Ishikawa (cell line): ENCODE data around the gene DEPDC7.

Experiments
- CEBPB ChIP-seq: IDR thresholded peaks from 2 replicates; pipeline ENCODE4 v1.6.1; 2012
- CREB1 ChIP-seq: IDR thresholded peaks from 2 replicates; pipeline ENCODE4 v1.6.1; 2012; ENCODE audit warnings: low read depth
- EGR1 ChIP-seq: IDR thresholded peaks from 2 replicates; pipeline ENCODE4 v1.6.1; 2012
- EP300 ChIP-seq: IDR thresholded peaks from 2 replicates; pipeline ENCODE4 v1.6.1; 2012; ENCODE audit warnings: borderline replicate concordance
- FOXM1 ChIP-seq: IDR thresholded peaks from 2 replicates; pipeline ENCODE4 v1.6.1; 2012; ENCODE audit warnings: low read depth, borderline replicate concordance
- NFIC ChIP-seq: IDR thresholded peaks from 2 replicates; pipeline ENCODE4 v1.6.1; 2012
- RAD21 ChIP-seq: IDR thresholded peaks from 2 replicates; pipeline ENCODE4 v1.6.1; 2012; ENCODE audit warnings: low read depth
- REST ChIP-seq: IDR thresholded peaks from 2 replicates; pipeline ENCODE4 v1.6.1; 2012; ENCODE audit warnings: low read depth, mild to moderate bottlenecking
- TAF1 ChIP-seq: IDR thresholded peaks from 2 replicates; pipeline ENCODE4 v1.6.1; 2012; ENCODE audit warnings: low read depth, mild to moderate bottlenecking
- TCF12 ChIP-seq: IDR thresholded peaks from 2 replicates; pipeline ENCODE4 v1.6.1; 2012; ENCODE audit warnings: low read depth
- TEAD4 ChIP-seq: IDR thresholded peaks from 2 replicates; pipeline ENCODE4 v1.6.1; 2012
- USF1 ChIP-seq: IDR thresholded peaks from 2 replicates; pipeline ENCODE4 v1.6.1; 2012
- YY1 ChIP-seq: IDR thresholded peaks from 2 replicates; pipeline ENCODE4 v1.6.1; 2012; ENCODE audit warnings: low read depth
- ZBTB7A ChIP-seq: IDR thresholded peaks from 2 replicates; pipeline ENCODE4 v1.6.1; 2012; ENCODE audit warnings: low read depth
- TF ChIP-seq, protein P1 (sequence below): IDR thresholded peaks from 2 replicates; pipeline ENCODE4 v1.6.1; 2012

DEPDC7 gene

GRCh38 chr11:33052231-33052630, 36.6 kb downstream of the DEPDC7 start:
- TF ChIP-seq FOXM1 (no peak), TCF12 (no peak), TAF1 (no peak), EGR1 (no peak), REST (no peak)

GRCh38 chr11:33055375-33055774, 39.7 kb downstream of the DEPDC7 start:
- no peak for TF ChIP-seq USF1
- no peak for TF ChIP-seq TAF1
- no peak for TF ChIP-seq EP300
- no peak for TF ChIP-seq YY1
- no peak for TF ChIP-seq NFIC
- TF ChIP-seq, protein P1, sequence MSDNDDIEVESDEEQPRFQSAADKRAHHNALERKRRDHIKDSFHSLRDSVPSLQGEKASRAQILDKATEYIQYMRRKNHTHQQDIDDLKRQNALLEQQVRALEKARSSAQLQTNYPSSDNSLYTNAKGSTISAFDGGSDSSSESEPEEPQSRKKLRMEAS: no peak

DNA sequence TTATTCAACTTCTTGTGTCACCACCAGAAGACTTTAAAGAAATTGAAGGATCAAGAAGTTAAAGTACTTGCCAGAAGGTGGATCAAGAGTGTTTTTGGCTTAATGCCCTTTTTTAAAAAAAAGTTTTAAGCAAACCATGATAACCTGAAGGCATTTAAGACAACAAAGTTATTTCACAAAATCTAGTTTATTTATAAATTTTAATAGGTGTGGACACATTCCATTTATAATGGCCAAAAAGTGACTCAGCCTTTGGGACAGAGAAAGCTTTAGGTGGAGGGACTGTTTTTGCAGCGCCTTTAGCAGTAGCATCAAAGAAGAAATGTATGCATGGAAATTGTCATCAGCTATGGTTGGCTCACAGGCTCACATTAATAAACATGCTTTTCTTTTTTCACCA, 41.6 kb downstream of the DEPDC7 start:
- TF ChIP-seq CREB1 (no peak), EP300 (no peak), CEBPB (no peak), NFIC (no peak), ZBTB7A (no peak), EGR1 (no peak), TAF1 (no peak), TCF12 (no peak), YY1 (no peak)

DNA sequence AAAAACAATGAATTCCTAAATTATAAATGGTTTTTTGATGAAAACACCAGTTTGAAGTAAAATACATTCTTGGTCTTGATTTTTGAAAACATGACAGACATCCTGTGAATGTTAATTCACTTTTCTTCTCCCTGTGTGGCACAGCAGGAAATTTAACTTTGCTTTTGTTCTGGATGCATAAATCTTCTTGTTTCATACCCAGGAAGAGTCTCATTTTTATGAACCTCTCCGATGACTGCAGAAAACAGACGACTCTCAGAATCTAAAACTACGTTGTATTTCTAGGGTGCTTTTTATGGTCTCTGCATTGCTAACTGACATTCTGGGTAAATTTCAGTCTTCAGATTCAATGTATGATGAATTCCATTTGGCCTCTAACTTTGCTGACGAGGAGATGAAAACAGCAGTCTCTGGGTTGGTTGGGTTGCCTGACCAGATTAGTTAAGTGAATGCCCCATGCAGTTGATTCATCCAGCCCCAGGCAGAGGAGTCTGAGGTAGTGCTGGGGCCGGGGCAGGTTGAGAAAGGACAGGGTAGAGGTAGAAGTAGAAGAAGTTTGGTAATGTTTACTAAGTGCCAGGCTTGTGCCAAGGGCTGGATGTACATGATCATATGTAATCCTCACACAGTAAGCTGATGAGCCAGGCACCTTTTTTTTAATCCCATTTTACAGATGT, 43.8 kb downstream of the DEPDC7 start:
- TF ChIP-seq REST (no peak), NFIC (no peak), CEBPB (no peak), TAF1 (no peak), YY1 (no peak), ZBTB7A (no peak), TCF12 (no peak), FOXM1 (no peak), EGR1 (no peak), TEAD4 (no peak), CREB1 (no peak)

GRCh38 chr11:33060271-33060670, 44.6 kb downstream of the DEPDC7 start:
- TF ChIP-seq TAF1: no peak
- no peak for TF ChIP-seq NFIC
- TF ChIP-seq ZBTB7A: no peak

DNA sequence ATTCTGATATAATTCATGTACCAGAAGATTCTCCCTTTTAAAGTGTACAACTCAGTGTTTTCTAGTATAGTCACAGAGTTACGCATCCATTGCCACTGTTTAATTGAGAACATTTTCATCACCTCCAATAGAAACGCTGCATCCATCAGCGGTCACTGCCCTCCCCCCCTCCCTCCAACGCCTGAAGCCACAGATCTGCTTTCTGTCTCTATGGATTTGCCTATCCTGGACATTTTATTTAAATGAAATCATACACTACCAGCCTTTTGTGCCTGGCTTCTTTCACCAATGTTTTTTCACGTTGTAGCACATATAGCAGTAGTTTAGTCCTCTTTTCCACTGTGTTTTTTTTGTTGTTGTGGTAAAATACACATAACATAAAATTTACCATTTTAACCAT, 46.5 kb downstream of the DEPDC7 start:
- TF ChIP-seq USF1 (no peak), EP300 (no peak), FOXM1 (no peak), TAF1 (no peak)

DNA sequence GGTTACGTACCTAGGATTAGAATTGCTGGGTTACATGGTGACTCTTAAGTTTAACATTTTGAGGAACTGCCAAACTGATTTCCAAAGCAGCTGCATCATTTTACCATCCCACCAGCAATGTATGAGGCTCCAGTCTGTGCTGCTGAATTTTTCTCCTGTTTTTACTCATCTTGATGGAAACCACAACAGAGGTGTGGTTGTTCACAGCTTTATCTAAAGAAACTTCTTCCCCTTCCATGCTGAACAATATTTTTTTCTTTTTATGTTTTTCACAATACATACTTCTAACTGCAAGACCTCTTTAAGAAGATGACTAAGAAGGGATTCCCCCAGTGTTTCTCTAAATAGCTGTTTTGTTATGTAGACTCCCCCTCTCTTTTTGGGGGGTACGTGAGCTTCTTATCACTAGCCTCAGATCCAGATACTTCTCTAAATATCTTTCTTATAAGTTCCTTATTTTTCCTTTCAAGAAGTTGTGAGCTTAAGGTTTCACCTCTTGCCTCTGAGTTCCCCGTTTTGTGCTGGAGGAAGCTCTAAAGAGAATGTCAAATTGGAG, 47.7 kb downstream of the DEPDC7 start:
- TF ChIP-seq TCF12 (no peak), FOXM1 (no peak), EGR1 (no peak), YY1 (no peak), TEAD4 (no peak), USF1 (no peak), TAF1 (no peak), REST (no peak), EP300 (no peak), ZBTB7A (no peak), RAD21 (no peak), CEBPB (no peak), CREB1 (no peak), NFIC (no peak)
- TF ChIP-seq, protein P1: no peak
